ENCODE data around the gene PDE7B. TPM values are rescaled to one million over a fixed set of nuclear protein-coding genes. Genes with fewer than 3 reads are reported as not detected.
A peak's percentile ranks its signal among the peaks of the same experiment; 100 is the strongest.

The PDE7B gene
- total RNA-seq, 1 donor from 2014 or later = 16.3 TPM

DNA sequence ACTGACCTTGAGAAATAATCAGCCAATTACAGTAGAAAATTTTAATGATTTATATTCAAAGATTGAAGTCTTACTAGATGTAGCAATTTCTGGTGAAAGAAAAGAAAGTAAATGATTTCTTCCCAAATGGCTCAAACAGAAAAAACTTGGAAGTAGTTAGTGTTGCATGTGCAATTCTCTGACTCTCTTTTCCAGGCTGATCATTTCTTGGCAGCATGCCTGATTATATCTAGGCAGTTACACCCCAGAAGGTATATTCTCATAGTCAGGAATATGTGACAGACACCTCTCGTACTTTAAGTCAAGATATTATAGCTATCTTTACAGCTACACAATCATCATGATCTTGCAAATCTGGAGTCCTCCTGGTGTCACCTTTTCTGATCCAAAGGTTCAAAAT, 122.9 kb downstream of the PDE7B start:
- FAIRE-seq (no peak), DNase-seq (ENCODE audit: low spot score in 2 of 2) (no peak)

DNA sequence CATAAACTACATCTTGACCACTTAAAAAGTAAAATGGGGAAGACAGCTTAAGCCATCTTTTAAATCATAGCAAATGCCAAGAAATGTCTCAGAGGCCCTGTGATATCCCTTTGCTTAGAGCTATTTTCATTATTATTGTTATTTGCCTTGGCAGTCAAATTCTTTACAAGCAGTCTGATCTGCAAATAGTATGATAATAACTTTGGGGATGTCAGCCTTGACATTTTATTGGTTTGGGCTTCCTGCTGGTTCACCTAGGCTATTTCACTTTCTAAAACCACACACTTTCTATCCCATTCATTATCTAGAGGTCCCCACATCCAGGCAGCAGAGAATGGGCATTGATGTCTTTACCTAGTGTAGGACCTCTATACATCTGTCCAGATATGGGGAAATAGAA, 125.1 kb downstream of the PDE7B start:
- FAIRE-seq (no peak), DNase-seq (ENCODE audit: low spot score in 2 of 2) (no peak)

DNA sequence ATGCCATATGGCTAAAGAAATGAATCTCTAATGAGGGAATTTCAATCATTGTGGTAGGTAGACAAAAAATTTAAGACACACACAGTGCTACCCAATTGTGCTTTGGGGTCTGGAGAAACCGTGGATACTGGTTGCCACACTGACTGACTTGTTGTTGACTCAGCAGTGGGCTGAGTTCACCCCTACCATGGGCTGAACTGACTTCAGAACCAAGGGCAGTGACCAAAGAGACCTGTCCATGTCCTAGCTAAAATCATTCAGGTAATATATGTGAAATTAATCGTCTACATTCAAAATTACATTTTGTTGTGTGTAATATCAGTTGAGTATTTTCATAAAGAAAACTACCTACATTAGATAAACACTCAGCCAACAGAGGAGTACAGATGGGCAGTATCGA, 131.6 kb downstream of the PDE7B start:
- no peak for FAIRE-seq

DNA sequence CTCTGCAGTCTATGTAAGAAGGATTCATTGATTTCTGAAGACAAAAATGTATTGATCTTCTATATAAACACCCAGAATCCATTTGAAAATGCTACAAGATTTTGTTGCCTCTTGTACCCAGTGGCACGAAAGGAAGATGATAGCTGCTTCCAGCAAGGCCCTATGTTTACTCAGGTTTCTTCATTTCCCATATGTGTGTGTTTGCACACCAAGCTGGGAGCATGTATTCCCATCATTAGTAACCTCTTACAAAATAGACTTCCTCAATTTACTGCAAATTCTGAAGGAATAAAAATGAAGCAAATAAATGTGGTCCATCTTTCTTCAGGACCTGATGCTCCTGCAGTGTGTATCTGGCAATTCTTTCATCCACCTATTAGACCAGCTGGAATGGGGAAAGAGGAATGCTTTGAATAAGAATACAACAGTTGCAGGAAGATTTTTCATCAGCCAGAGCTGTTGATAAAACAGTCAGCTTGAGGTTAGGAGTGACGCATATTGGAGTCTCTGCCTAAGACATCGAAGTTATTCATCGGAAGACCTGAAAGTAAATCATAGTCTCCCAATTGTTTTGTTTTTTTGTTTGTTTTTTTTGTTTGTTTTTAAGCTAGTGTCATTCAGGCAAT, 132.3 kb downstream of the PDE7B start:
- no peak for FAIRE-seq
- no peak for DNase-seq (ENCODE audit: low spot score in 2 of 2)

More for the DNA sequence above, 131.6 kb downstream of the PDE7B start:
- no peak for DNase-seq (ENCODE audit: low spot score in 2 of 2)

DNA sequence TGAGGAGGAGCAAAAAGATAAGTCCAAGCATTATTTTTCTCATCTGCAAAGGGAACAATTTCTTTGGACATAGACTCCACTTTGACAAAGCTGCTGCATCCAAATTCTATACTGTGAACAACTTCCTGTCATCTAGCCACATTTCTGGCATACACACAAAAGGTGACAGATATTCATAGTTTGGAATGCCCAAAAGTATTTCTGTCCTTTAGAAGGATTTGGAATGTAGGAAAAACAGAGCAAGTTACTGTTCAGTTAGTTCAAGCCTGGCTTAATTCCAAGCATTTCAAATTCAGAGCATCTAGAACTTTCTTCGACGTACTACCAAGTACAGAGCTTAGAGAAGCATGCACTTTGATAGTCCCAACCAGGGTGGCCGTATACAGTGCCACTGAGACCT, 134.0 kb downstream of the PDE7B start:
- FAIRE-seq (no peak), DNase-seq (ENCODE audit: low spot score in 2 of 2) (no peak)

DNA sequence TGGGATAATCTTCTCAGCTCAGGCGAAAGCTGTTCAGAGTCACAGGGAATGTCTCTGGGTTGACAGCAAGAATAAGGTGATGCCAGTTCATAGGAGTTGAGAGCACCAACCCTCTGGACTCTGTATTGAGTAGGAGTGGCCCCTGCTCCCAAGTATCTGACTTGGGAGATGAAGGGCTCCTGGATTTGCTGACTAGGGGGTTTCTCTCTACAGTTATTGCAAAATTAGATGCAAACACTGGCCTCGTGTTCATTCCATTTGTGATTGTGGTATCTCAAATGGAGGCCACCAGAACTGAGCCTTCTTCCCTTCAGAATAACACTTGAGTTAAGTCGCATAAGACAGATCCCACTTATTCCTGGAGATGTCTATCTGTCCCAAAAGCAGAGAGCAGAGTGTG, 135.7 kb downstream of the PDE7B start:
- FAIRE-seq = no peak
- no peak for DNase-seq (ENCODE audit: low spot score in 2 of 2)

DNA sequence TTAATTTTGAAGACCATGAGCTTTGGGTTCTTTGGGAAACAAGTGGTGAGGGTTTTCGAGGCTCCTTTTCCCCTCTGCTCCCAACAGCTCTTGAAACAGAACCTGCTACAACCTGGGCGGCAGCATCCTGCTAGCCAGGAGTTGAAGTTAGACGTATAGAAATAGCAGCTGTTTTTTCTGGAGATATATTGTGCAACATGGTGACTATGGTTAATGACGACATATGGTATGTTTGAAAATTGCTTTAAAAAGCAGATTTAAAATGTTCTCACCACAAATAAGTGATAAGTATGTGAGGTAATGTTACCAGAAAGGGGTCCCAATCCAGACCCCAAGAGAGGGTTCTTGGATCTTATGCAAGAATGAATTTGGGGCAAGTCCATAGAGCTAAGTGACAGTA, 138.9 kb downstream of the PDE7B start:
- FAIRE-seq = no peak

DNA sequence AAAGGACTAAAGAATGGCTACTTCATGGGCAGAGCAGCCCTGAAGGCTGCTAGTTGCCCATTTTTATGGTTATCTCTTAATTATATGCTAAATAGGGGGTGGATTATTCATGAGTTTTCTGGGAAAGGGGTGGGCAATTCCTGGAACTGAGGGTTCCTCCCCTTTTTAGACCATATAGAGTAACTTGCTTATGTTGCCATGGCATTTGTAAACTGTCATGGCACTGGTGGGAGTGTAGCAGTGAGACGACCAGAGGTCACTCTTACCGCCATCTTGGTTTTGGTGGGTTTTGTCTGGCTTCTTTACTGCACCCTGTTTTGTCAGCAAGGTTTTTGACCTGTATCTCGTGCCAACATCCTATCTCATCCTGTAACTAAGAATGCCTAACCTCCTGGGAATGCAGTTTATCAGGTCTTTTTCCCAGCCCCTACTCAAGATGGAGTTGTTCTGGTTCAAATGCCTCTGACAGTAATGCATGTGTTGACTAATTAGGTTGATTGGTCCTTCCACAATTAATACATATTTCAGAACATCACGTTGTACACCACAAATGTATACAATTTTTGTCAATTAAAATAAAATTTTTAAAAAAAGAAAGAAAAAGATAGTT, 139.5 kb downstream of the PDE7B start:
- FAIRE-seq = no peak
- DNase-seq (ENCODE audit: low spot score in 2 of 2) = no peak

More for the DNA sequence above, 138.9 kb downstream of the PDE7B start:
- DNase-seq (ENCODE audit: low spot score in 2 of 2) = no peak

DNA sequence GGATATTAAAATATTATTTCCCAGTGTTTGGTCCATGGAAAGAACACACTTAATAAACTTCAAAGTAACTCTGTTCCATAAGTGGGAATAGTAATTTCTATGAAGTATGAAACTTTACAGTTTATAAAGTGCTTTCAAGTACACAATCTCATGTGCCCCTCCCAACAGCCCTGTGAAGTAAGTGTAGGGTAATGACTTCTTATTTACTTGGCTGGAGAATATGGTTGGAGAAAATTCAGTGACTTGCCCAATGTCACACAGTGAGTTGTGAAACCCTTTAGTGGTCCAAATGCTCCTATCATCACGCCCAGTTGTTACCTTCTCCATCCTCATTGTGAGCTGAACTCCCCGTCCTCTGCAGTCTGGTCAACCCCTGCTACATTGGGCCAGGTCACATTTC, 141.2 kb downstream of the PDE7B start:
- no peak for DNase-seq (ENCODE audit: low spot score in 2 of 2)
- FAIRE-seq = no peak

DNA sequence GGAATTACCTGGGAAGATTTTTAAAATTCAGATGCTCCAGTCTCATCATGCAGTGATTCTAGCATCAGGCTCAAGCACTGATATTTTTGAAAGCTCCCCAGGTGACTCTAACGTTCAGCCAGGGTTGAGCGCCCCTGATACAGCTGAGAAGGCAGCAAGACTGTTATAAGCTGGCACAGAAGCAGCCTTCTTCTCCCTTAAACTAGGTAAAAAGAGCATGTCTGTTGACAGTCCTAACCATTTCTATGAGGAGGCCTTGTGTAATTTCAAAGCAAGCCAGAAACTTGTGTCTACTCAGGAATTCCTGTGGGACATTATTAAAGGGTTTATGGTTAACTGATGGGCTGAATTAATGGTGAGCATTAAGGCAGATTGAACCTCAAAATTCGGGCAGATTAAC, 141.9 kb downstream of the PDE7B start:
- no peak for FAIRE-seq

DNA sequence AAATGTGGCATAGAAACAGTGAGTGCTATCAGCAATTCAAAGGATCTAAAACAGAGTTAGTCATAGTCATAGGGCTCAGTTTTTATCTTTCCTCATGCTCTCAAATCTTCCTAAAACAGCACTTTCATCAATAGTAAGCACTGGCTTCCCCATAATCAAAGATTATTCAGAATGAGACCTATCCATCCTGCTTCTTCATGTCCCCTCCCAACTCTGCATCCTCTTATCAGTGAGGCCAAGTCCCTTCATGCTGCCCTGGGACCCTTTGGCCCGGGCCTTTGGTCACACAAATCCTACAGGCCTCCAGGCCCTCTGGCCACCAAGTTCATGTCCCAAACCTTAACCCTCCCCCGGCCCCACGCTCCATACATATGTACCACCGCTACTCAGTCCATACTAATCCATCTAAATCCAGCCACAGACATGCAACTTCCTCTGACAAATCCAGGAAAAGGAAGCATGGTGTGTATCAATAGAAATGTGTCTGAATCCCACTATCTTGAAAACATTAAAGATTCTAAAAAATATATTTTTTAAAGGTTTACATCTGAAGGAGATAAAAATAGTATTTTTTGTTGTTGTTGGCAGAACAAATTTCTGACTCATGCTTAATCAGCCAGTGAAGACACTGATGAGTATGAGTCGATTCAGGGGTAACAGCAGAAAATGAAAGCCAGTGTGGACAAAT, 143.5 kb downstream of the PDE7B start:
- FAIRE-seq (no peak), DNase-seq (ENCODE audit: low spot score in 2 of 2) (peak in 1 of 2 donors; percentile 7)

More for the DNA sequence above, 141.9 kb downstream of the PDE7B start:
- no peak for DNase-seq (ENCODE audit: low spot score in 2 of 2)

DNA sequence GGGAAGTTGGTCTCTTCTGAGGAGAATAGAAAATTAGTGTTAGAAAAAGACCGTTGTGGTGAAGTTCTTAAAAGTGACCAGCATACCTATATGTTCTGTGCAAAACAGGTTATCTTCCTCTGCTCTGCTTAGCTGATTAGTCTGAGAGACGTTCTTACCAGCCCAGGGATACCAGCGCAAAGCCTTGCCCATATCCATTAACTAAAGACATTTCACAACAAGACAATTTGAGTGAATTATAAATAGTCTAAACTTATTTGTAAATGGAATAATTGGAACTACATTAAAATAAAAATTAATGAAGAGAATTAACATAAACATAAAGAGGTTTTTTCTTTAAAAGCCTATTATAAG, 144.0 kb downstream of the PDE7B start:
- FAIRE-seq = peak; percentile 64

DNA sequence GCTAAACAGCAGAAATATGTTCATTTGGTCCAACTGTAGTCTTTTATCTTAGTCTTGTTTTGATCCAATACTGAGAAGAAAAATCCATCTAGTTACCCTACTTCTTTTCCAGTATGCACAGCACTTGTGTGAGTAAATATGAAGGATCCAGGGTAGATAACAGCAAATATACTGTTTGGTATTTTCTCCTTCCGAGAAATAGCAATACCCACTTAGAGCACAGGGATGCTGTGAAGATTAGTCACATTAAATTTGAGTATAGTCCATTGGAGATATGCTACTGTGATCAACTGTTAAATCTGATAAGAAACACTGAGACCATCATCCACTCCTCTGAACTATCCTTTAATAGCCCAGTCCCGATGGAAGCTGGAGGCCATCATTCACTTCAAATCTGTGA, 145.2 kb downstream of the PDE7B start:
- FAIRE-seq = no peak
- DNase-seq (ENCODE audit: low spot score in 2 of 2) = no peak

More for the DNA sequence above, 144.0 kb downstream of the PDE7B start:
- DNase-seq (ENCODE audit: low spot score in 2 of 2) = no peak

DNA sequence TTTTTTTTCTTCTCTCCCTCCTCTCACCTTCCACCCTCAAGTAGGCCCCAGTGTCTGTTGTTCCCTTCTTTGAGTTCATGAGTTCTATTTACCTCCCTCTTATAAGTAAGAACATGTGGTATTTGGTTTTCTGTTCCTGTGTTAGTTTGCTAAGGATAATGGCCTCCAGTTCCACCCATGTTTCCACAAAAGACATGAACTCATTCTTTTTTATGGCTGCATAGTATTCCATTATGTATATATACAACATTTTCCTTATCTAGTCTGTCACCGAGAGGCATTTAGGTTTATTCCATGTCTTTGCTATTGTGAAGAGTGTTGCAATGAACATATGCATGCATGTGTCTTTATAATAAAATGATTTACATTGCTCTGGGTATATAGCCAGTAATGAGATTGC, 147.9 kb downstream of the PDE7B start:
- FAIRE-seq (no peak), DNase-seq (ENCODE audit: low spot score in 2 of 2) (no peak)

DNA sequence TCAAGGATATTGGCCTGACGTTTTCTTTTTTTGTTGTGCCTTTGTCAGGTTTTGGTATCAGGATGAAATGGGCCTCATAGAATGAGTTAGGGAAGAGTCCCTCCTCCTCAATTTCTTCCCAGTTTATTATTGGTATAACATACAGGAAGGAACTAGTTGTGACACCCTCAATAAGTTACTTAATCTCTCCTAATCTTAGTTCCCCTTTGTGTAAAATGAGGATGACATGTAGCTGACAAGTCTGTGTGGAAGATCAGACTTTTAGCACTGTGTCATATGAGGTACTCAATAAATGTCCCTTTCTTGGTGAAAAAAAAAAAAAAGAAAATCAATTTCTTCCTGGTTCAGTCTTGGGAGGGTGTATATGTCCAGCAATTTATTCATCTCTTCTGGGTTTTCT, 155.8 kb downstream of the PDE7B start:
- DNase-seq (ENCODE audit: low spot score in 2 of 2) (no peak), FAIRE-seq (no peak)

DNA sequence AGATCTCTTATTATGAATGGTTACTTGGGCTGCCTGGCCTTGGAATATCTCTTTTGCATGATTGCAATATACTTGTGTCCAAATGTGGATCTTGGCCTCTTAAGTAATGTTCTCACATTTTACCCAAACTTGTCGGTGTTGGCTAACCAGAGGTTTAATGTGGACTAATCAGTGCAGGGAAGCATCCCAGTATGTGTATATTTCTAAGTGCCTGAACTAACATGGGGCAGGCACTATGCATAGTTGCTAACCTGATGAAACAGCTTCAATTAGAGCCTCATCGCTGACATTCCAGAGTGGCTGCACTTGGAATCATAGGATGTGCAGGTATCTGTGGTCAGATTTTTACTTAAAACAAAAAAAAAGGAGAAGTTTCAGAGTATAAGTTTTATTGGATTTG, 160.0 kb downstream of the PDE7B start:
- no peak for FAIRE-seq
- no peak for DNase-seq (ENCODE audit: low spot score in 2 of 2)

DNA sequence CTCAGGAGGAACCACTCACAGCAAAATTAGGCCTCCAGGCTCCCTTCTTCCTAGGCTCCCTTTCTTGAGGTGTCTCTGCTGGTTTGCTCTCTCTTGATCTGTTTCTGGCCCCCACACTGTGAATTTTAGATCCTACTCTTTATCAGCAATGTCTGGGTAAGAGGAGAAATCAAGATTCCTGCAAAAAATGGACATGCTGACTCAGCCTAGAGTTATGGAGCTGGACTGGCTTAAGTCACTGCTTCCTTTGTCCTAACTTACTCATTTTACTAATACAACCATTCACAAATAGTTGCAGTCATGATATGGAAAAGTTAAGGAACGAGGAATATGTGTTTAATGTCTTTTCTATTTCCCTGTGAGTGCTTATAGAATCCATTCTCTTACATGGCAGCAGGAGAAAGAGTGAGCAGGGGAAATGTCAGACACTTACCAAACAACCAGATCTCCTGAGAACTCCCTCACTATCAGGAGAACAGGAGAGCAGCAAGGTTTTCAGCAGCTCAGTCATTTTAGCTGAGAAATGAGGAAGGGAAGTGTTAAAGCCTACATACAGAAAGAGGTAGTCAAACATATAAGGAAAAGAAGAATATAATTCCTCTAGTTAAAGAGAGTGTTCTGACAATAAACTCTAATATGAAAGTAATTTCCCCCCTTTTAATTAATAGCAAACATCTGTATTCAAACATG, 160.8 kb downstream of the PDE7B start:
- no peak for DNase-seq (ENCODE audit: low spot score in 2 of 2)
- no peak for FAIRE-seq

DNA sequence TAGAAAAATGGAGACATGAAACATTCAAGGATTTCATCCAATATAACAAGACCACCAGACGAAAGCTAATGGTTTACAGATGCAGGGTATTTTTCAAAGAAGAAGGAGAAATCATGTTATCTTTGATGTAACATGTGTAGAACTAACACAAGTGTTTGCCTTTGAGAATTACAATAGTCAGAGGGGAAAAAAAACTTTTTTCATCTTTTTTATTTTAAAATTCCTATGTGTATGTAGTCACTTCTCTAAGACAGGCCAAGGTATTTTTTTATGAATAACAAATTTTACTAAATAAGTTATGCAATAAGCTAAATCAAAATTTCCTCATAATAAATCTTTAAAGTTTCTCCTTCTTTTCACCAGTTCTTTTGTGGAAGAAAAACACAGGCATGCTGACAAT, 161.4 kb downstream of the PDE7B start:
- FAIRE-seq = no peak

DNA sequence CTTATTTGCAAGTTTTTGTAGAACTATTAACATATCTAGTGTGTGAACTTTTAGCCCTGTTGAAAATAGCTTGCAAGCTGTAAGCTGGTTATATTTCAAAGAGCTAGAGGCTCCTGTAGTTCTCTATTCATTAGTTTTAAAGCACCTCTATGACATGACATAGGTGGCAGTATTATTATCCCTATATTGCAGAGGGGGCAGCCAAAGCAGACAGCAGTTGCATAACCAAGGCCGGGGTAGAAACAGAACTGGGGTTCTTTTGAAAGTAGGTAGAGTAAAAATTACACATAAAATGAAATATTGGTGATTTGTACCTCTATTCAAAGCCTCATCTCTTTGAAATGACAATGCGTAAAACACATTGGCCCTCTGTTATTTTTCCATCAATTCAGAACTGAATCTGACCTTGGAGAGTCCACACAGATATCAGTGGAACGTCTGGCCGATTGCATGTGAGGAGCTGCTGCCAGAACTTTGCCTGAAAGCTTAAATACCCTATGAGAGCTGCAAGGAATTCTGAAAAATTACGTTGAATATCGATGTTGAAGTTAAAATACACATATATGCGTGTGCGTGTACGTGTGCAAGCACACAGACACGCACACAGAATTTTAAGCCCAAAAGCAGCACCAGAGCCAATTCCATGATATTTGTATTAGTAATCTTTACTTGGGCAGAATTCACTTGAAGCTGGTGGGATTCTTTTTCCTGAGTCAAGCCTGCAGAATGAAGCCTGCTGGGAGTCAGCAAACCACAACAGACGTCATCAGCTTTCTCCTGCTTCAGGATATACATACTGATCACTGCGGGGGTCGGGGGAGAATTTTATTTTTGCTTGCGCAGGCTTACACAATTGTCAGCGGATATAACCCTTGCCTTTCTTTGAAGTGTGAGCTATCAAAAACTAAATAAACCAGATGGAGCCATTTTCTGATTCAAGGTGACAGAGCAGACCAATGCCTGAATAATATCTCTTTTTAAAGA, 163.2 kb downstream of the PDE7B start:
- DNase-seq (ENCODE audit: low spot score in 2 of 2) (no peak), FAIRE-seq (no peak)

More for the DNA sequence above, 161.4 kb downstream of the PDE7B start:
- no peak for DNase-seq (ENCODE audit: low spot score in 2 of 2)

DNA sequence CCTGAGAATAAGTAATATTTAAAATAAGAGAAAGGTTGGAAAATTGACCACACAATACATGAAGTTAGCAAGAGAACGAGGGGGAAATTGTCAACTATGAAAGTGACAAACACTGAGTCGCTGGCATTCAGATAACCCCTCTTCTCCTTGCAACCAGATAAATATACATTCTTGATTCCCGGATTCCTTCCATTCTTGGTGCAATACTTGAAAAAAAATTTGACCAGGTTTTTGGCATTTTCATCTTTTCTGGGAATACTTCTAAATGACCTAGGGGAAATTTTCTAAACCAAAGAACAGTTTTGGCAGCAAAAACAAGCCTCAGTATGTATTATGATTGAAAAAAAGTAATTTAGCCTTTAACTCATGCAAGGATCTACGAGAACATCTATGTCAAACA, 164.0 kb downstream of the PDE7B start:
- FAIRE-seq = no peak
- no peak for DNase-seq (ENCODE audit: low spot score in 2 of 2)
